Measurements from ENCODE around the gene COLEC12. TPM values are rescaled to one million over a fixed set of nuclear protein-coding genes. Genes with fewer than 3 reads are reported as not detected.

Gene COLEC12
- total and polyA plus RNA-seq, 2 donors (not counting 3 experiments of a cell fraction or from before 2014, with no cell fraction given): 8.0 to 17.1 TPM

- CTCF ChIA-PET: interaction anchor here (0.5 to 1.2 kb wide), 3 partner anchors 29 to 226 kb away, joined by 3 to 5 read pairs (median 3); no protein-coding TSS in a partner anchor
- Histone ChIP-seq H3K79me2 (ENCODE audit: control insufficient read depth, insufficient read depth, low read length) (no peaks in the 10 kb centered on the region), H3K4me1 (ENCODE audit: control insufficient read depth, extremely low read depth, insufficient read depth, low read length) (no peaks in the 10 kb centered on the region), H4K20me1 (replicated peaks; ENCODE audit: control insufficient read depth, extremely low read depth, insufficient read depth, low read length) (no peaks in the 10 kb centered on the region), H3K9me3 (replicated peaks; ENCODE audit: control insufficient read depth, insufficient read depth, low read length) (no peaks in the 10 kb centered on the region), H3K36me3 (ENCODE audit: control insufficient read depth in 2 of 2, extremely low read depth in 1 of 2, insufficient read depth in 2 of 2, low read length in 2 of 2) (no peaks in the 10 kb centered on the region), H3K9me1 (replicated peaks; ENCODE audit: control insufficient read depth, extremely low read depth, insufficient read depth, low read length) (no peaks in the 10 kb centered on the region), H3K9ac (replicated peaks; ENCODE audit: extremely low read depth, insufficient read depth, low read length) (no peak overlapping the region), H3K27ac (ENCODE audit: insufficient read depth, low read depth, low read length) (no peak overlapping the region), H2AFZ (ENCODE audit: low read depth, low read length) (no peak overlapping the region), H3K4me3 (replicated peaks in 1 of 3; ENCODE audit: insufficient read depth in 1 of 3, low read depth in 1 of 3, low read length in 3 of 3) (no peak overlapping the region), H3K27me3 (ENCODE audit: control insufficient read depth in 2 of 2, insufficient read depth in 2 of 2, low read length in 2 of 2) (no peaks in the 10 kb centered on the region), H3K4me2 (ENCODE audit: insufficient read depth, low read length) (no peak overlapping the region)
- BruUV-seq (replicated peaks): no TSS peak
- dilution Hi-C loops (cut with MboI; ENCODE audit: extremely low pct_ligation_motif_present, low sequenced_read_pairs) (no loop called here), intact Hi-C loops (cut with micrococcal nuclease) (no loop called here)
- FAIRE-seq (no peak), DNase-seq (ENCODE audit: low read depth, low spot score) (no peak)
- POLR2A ChIA-PET: no interaction called here
- TF ChIP-seq CTCF (IDR thresholded peaks at IDR 0.05; ENCODE audit: extremely low read depth in 1 of 2, insufficient read depth in 1 of 2, low read depth in 1 of 2, low read length in 2 of 2): peak in 1 of 2 donors; percentile 28
- TF ChIP-seq MAX (IDR thresholded peaks at IDR 0.05; ENCODE audit: insufficient read depth, insufficient read length): no peak
Measured at GRCh38 chr18:389658-390357, 110.7 kb downstream of the COLEC12 start.

GRCh38 chr18:388200-388599 lies 112.3 kb downstream of the COLEC12 start:
- intact Hi-C loops (cut with micrococcal nuclease) (no loop called here), dilution Hi-C loops (cut with MboI; ENCODE audit: extremely low pct_ligation_motif_present, low sequenced_read_pairs) (no loop called here)
- Histone ChIP-seq H2AFZ (ENCODE audit: low read depth, low read length) (no peak overlapping the region), H3K27ac (ENCODE audit: insufficient read depth, low read depth, low read length) (no peak overlapping the region), H3K4me3 (replicated peaks in 1 of 3; ENCODE audit: insufficient read depth in 1 of 3, low read depth in 1 of 3, low read length in 3 of 3) (no peak overlapping the region), H3K4me2 (ENCODE audit: insufficient read depth, low read length) (no peak overlapping the region), H3K79me2 (ENCODE audit: control insufficient read depth, insufficient read depth, low read length) (no peaks in the 10 kb centered on the region), H3K4me1 (ENCODE audit: control insufficient read depth, extremely low read depth, insufficient read depth, low read length) (no peaks in the 10 kb centered on the region), H3K9ac (replicated peaks; ENCODE audit: extremely low read depth, insufficient read depth, low read length) (no peak overlapping the region), H3K36me3 (ENCODE audit: control insufficient read depth in 2 of 2, extremely low read depth in 1 of 2, insufficient read depth in 2 of 2, low read length in 2 of 2) (no peaks in the 10 kb centered on the region), H3K27me3 (ENCODE audit: control insufficient read depth in 2 of 2, insufficient read depth in 2 of 2, low read length in 2 of 2) (peaks cover 0 to 2% of the 10 kb centered on the region in 2 experiments), H4K20me1 (replicated peaks; ENCODE audit: control insufficient read depth, extremely low read depth, insufficient read depth, low read length) (no peaks in the 10 kb centered on the region), H3K9me1 (replicated peaks; ENCODE audit: control insufficient read depth, extremely low read depth, insufficient read depth, low read length) (no peaks in the 10 kb centered on the region), H3K9me3 (replicated peaks; ENCODE audit: control insufficient read depth, insufficient read depth, low read length) (no peaks in the 10 kb centered on the region)
- BruUV-seq (replicated peaks): no TSS peak
- CTCF ChIA-PET: interaction anchor here (1.1 kb wide), 1 partner anchor 95 kb away, joined by 3 read pairs; no protein-coding TSS in a partner anchor
- FAIRE-seq (no peak), DNase-seq (ENCODE audit: low read depth, low spot score) (no peak)
- TF ChIP-seq CTCF (IDR thresholded peaks at IDR 0.05; ENCODE audit: extremely low read depth in 1 of 2, insufficient read depth in 1 of 2, low read depth in 1 of 2, low read length in 2 of 2): no peak
- no peak for TF ChIP-seq POLR2A (IDR thresholded peaks at IDR 0.05; ENCODE audit: low read depth, low read length)
- TF ChIP-seq JUN (IDR thresholded peaks at IDR 0.05; ENCODE audit: borderline replicate concordance, insufficient read depth, insufficient read length, low read depth): no peak
- no peak for TF ChIP-seq GATA2 (IDR thresholded peaks at IDR 0.05; ENCODE audit: insufficient read depth, insufficient read length, low read depth, low read length)
- no peak for TF ChIP-seq EZH2 (IDR thresholded peaks at IDR 0.05; ENCODE audit: borderline replicate concordance, low read depth, low read length, severe bottlenecking)
- no peak for TF ChIP-seq POLR2AphosphoS5 (IDR thresholded peaks at IDR 0.05; ENCODE audit: insufficient read depth, low read depth, low read length)
- TF ChIP-seq MYC (IDR thresholded peaks at IDR 0.05; ENCODE audit: low read depth, low read length): no peak
- POLR2A ChIA-PET: no interaction called here
